ENCODE results near the gene SNX20.

DNA sequence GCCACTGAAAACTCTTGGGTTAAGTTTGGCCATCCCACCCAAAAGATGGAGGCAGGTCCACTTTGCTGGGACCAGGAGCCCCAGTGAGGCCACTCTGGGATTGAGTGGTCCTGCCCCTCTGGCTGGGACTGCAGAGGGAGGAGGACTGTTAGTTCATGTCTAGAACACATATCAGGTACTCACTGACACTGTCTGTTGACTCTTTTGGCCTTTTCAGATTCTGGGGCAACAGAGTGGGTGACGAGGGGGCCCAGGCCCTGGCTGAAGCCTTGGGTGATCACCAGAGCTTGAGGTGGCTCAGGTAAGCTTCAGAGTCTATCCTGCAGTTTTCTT, 41.3 kb upstream of the SNX20 start:
- TF ChIP-seq, protein P1, sequence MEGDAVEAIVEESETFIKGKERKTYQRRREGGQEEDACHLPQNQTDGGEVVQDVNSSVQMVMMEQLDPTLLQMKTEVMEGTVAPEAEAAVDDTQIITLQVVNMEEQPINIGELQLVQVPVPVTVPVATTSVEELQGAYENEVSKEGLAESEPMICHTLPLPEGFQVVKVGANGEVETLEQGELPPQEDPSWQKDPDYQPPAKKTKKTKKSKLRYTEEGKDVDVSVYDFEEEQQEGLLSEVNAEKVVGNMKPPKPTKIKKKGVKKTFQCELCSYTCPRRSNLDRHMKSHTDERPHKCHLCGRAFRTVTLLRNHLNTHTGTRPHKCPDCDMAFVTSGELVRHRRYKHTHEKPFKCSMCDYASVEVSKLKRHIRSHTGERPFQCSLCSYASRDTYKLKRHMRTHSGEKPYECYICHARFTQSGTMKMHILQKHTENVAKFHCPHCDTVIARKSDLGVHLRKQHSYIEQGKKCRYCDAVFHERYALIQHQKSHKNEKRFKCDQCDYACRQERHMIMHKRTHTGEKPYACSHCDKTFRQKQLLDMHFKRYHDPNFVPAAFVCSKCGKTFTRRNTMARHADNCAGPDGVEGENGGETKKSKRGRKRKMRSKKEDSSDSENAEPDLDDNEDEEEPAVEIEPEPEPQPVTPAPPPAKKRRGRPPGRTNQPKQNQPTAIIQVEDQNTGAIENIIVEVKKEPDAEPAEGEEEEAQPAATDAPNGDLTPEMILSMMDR (IDR thresholded peaks at IDR 0.05): no peak
- no peak for TF ChIP-seq POLR2A (IDR thresholded peaks at IDR 0.05)
- no peak for TF ChIP-seq POLR2AphosphoS5 (IDR thresholded peaks at IDR 0.05; ENCODE audit: insufficient read depth in 1 of 2, low read depth in 1 of 2)
